Activated naive CD4-positive, alpha-beta T cell treated with Interleukin-2 at 50 U/mL for 16 hours (primary cell): ENCODE results near the gene MEIS1.

Source experiments
- DNase-seq: peaks from one replicate; pipeline ENCODE4 v3.0.0-alpha.2; 2020

Gene MEIS1

DNA sequence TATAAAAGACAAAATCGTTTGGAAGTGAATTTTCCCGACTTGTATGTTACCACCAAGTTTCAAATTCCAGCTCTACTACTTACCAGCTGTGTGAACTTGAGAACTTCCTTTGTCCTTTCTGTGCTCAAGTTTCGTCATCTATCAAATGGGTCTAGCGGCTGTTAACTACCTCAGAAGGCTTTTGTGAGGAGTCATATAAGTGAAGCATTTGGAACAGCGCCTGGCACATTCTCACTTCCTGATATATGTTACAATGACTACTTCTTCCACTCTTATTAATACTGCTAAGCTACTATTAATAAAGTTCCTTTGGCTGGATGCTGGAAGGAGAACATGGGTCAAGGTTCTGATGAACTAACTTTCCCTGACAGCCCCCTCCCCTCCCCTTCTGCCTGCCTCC is 104.5 kb downstream of the MEIS1 start:
- no peak for DNase-seq

- DNase-seq: no peak
These were observed 106.7 kb downstream of the MEIS1 start for GRCh38 chr2:66541646-66542045.

- no peak for DNase-seq
These were observed 108.4 kb downstream of the MEIS1 start for GRCh38 chr2:66543257-66543767.

DNA sequence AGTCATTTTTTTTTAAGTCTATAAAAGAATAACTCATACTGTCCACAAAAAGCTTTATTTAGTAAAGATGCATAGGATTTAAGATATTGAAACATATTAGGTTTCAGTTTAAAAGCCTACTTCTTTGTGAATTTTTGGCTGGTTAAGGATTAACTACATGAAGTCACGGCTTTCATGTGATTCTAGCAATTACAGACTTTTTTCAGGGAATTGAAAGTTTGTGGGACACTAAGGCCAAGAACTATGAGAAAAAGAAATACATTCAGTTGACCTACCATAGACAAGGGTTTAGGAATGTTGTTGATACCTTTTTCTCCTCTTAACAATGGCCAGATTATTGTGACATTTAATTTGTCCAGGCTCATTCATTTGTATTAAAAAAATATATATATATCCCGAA is 109.3 kb downstream of the MEIS1 start:
- no peak for DNase-seq

GRCh38 chr2:66545258-66545657 is 110.3 kb downstream of the MEIS1 start:
- DNase-seq: no peak

- no peak for DNase-seq
These were observed 112.2 kb downstream of the MEIS1 start for GRCh38 chr2:66547118-66547517.

GRCh38 chr2:66547887-66548286 is 113.0 kb downstream of the MEIS1 start:
- no peak for DNase-seq

- DNase-seq: no peak
These were observed 113.5 kb downstream of the MEIS1 start for GRCh38 chr2:66548422-66548821.

DNA sequence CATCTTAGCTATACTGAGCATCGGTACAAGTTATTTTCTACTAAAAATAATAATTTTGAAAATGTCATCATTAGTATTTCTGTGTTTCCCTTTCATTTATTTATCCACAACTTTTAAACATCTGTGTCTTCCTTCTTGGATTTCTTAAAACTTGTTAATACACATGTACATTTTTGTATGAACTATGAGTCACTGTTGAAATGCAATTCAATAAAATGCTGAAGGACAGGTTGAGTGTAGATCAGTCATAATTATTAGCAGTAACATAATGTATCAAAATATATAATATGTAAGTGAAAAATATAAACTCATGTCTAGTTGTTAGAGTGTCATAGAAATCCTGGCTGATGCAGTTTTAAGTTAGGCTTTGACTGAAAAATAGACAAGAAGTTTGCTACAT is 115.9 kb downstream of the MEIS1 start:
- no peak for DNase-seq

- no peak for DNase-seq
These were observed 118.4 kb downstream of the MEIS1 start for GRCh38 chr2:66553370-66553769.

- DNase-seq: no peak
These were observed 120.2 kb downstream of the MEIS1 start for GRCh38 chr2:66555091-66555490.

DNA sequence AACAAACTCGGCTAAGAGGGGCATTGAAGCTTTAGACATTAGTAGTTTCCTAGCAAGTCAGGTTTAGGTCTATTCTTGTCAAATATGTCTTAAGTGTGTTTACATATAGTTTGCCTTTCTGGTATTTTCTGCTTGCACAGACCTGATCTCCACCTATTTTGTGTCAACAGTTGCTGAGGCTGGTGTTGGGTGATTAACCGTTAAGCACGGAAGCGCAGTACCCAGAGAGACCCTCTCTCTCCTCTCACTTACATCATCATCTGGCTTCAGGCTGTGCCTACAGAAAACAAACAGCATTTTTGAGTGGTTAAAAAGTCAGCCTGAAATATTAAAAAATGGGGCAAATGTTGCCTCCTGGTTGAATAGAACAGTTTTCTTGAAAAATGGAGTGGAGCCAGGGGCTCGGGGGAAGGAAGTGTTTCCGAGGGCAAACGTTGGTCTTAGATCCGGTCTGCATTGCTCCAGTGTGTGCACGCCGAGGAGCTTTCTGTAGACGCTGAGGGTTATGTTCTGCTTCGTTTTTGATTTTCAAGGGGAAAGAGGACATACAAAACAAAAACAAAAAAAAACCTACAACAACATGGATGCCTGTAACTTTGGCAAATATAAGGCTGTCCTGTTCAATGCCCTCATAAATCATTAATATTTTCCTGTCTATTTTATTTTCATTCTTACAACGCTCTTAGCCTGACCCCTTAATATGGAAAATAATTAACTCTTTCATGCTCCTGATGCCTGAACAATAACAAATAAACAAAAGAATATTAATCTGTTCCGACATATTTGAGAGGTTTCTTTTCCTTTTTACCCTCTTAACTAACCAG is 120.8 kb downstream of the MEIS1 start:
- no peak for DNase-seq

GRCh38 chr2:66559672-66560071 is 124.7 kb downstream of the MEIS1 start:
- no peak for DNase-seq

DNA sequence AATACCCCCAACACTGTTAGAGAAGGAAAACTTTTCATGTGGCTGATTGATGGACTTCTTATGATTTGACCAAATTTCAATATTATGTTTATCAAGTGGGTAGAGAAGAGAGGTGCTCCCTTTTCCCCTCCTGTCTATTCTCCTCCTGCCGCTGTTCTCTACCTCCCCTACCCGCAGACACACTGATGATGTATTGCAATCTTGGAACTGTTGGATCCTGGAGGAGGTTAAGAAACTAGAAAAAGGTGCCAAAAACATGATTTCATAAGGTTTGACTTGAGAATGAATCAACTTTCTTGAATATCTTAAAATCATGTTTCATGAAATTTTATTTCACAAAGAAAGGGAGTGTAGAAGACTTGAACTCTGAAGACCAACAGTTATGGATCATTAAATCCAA is 125.8 kb downstream of the MEIS1 start:
- DNase-seq: no peak

- no peak for DNase-seq
These were observed 126.8 kb downstream of the MEIS1 start for GRCh38 chr2:66561645-66562303.

GRCh38 chr2:66562304-66562685 is 127.4 kb downstream of the MEIS1 start:
- no peak for DNase-seq

DNA sequence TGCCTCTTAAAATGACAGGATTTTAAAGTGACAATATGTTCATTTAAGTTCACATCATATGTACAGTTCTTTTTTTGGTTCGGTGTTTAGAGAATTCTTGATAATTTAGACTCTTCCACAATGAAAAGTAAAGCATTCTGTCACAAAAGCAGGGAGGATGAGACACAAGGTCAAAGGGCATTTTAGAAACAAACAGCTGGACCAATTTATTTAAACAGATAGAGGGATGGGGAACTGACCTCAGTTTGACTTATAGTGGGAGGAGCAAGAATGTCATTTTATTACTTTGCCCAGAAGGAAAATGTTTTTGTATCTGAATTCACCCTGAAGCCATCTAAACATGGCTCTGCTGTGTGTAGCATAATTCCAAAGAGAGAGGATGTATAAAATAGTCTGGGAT is 128.5 kb downstream of the MEIS1 start:
- DNase-seq: no peak

DNA sequence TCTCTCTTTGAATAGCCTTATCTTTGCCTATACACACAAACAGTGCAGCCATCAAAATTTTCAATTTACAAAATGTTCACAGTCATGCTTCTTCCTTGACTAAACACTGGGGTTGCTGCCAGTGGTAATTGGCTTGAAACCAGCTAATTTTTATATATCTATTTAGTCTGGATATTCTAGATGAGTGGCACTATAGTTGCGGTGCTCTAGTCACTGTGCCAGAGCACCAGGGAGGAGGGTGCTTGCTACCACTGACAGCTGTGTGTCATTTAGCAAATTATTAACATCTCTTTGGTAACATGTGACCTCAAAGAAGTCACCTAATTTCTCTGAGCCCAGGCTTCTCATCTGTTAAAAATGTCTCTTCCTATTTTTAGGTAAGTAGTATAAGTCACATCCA is 130.4 kb downstream of the MEIS1 start:
- no peak for DNase-seq

- no peak for DNase-seq
These were observed 131.9 kb downstream of the MEIS1 start for GRCh38 chr2:66566726-66567399.

- DNase-seq: no peak
These were observed 132.8 kb downstream of the MEIS1 start for GRCh38 chr2:66567729-66568128.

GRCh38 chr2:66568650-66569300 is 133.8 kb downstream of the MEIS1 start:
- no peak for DNase-seq

DNA sequence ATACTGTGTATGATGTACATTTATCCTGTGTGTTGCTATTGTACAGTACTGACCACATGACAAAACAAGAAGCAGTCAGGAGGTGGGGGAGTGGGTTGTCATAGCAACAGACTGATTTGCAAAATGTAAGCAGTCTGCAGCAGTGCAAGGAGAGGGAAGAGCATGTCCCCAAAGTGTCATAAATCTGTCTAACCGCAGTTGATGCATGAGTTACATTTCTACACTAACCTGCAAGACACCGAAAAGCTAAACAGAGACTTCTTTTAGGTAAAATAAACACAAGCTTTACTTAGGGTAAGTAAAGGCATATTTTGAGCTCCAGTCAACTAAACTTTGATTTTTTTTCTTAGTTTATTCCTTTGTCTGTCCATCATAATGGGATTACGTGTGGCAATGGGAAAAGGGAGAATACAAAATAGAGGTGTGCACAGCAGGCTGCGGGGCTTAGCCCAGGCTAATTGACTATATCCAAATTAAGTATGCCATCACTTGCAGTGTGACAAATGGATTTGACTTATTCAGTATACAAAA is 134.5 kb downstream of the MEIS1 start:
- no peak for DNase-seq

GRCh38 chr2:66569974-66570373 is 135.0 kb downstream of the MEIS1 start:
- no peak for DNase-seq
